Fibroblast of skin of right biceps (primary cell): ENCODE results near the gene MAGEA8.
"Not testable (repeated sequence)": the region's sequence is repeated elsewhere in the genome, so short reads cannot be mapped to it uniquely, and the experiment has no call there.

Experiments
- DNase-seq: peaks from one replicate; pipeline ENCODE4 v3.0.0-alpha.2; 2013

The MAGEA8 gene

GRCh38 chrX:149908727-149909126 lies 27.7 kb downstream of the MAGEA8 start:
- no peak for DNase-seq

GRCh38 chrX:149909324-149910177 lies 28.6 kb downstream of the MAGEA8 start:
- no peak for DNase-seq

GRCh38 chrX:149910178-149910695 lies 29.3 kb downstream of the MAGEA8 start:
- DNase-seq, result no peak

DNA sequence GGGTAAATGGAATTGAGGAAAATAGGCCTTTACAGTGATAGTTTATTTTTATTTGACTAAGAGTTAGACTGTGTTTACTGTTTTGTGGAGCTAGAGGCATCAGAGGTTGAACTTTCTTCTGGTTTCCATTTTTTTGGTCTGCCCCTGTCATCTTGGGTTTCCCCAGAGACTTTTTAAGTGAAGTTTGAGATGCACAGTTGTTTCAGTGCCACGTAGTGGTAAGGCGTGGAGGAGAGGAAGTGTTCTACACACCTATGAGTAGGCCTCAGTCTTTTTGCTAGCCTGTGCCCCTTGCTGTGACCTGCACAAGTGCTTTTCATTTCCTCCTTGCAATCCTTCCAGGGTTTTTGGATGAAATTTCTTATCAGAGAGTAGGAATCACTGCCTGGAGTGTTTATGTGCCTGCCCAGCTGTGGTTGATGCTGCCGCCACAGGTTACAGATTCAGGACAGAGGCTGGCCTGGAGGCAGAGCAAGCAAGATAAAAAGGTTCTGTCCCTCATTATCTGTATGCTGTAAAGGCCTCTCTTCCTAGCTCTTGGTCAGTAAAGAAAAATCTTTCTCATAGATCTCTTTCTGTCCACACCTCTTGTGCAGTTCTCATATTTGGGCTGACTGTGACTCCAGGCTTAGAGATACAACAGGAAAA lies 35.9 kb downstream of the MAGEA8 start:
- DNase-seq, result no peak

DNA sequence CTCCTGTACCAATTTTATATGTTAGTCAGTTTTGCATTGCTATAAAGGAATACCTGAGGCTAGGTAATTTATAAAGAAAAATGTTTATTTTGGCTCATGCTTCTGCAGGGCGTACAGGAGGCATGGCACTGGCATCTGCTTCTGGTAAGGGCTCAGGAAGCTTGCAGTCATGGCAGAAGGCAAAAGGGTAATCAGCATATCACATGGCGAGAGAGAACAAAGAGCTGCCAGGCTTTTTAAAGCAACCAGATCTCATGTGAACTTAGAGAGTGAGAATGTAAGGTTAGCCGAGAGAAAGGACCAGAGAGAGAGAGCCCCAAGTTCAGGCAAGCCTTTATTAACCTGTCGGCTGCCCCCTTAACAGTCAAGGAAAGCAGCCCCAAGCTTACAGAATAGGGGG lies 42.9 kb downstream of the MAGEA8 start:
- not testable (repeated sequence) for DNase-seq

DNA sequence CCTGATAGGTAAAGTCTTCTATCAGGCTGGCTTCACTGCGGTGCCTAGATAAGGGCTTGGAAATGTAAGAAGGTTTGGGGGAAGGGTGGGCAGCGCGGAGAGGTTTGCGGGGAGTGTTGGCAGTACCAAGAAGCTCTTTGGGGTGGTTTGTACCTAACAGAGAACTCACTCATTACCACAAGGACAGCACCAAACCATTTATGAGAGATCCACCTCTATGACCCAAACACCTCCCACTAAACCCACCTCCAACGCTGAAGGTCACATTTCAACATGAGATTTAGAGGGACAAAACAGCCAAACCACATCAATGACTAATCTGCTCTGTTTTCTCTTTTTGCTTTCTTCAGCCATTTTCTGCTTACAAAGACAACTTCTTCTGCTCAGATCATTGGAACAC lies 43.5 kb downstream of the MAGEA8 start:
- DNase-seq, result not testable (repeated sequence)

GRCh38 chrX:149927245-149927963 lies 46.4 kb downstream of the MAGEA8 start:
- not testable (repeated sequence) for DNase-seq

DNA sequence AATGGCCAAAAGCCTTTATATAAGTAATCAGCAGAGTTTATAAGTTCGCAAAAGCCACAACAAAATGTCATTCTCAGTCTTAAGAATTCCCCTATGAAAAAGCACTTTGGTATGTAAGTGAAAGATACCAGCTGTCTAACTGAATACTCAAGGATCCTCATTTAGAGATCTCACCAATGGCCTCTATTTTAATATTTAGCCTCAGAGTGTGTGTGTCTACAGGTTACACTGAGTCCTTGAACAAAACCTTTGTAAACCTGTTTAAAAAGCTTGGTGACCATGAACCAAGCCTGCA lies 46.9 kb downstream of the MAGEA8 start:
- DNase-seq, result not testable (repeated sequence)

- not testable (repeated sequence) for DNase-seq
Observed at GRCh38 chrX:149928635-149929034, 47.7 kb downstream of the MAGEA8 start.

GRCh38 chrX:149929400-149929799 lies 48.4 kb downstream of the MAGEA8 start, which contains the start of gene HSFX4:
HSFX4 (plus strand) TSS chrX:149929573; CDS start chrX:149929645, 72 bp downstream.
- DNase-seq, result not testable (repeated sequence)

DNA sequence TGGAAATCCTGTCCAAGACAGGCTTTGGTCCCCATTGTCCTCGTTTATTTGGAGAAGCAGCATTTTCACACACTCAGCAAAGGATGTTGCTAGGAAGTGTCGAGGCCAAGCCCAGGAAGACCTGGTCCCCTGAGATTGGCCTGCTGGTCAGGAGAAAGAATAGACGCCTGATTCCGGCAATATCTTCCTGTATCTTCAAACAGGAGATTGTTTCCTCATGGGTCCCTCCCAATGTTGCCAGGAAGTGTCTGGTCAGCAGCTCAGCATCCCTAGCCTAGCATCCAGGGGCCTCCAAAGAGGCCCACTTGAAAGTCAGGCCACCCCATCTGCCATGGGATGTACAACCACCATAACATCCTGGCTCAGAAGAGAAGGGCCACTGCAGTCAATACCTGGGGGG lies 50.4 kb downstream of the MAGEA8 start:
- not testable (repeated sequence) for DNase-seq

- DNase-seq, result not testable (repeated sequence)
Observed at GRCh38 chrX:149932150-149932549, 51.2 kb downstream of the MAGEA8 start.

DNA sequence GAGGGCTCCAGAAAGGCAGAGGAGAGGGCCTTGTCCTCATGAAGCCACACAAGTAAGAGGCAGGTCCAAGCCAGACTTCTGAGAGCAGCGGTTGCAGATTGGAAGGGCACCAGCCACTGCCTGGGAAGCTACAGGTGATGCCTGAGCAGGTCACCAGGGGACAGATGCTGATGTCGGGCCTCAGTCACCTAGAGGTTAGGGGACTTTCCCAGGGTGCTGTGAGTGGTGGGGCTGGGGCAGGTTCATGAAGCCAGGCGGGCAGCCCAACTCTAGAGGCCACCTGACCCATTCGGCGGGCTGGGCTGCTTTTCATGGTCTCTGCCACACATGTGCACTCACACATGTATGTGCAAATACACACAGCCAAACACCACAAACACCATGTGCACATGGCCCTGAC lies 52.0 kb downstream of the MAGEA8 start:
- DNase-seq, result not testable (repeated sequence)

- DNase-seq, result not testable (repeated sequence)
Observed at GRCh38 chrX:149933547-149933946, 52.6 kb downstream of the MAGEA8 start.
